Measurements from ENCODE around the gene C4orf50.

- TF ChIP-seq CTCF (IDR thresholded peaks at IDR 0.05; ENCODE audit: insufficient read depth, low read length, poor library complexity, severe bottlenecking) = no peak
- TF ChIP-seq EZH2phosphoT487 (conservative IDR thresholded peaks at IDR 0.05; ENCODE audit: low read length) = no peak
These were observed 2.4 kb upstream of the C4orf50 start for GRCh38 chr4:6020613-6021012.

All from SU-DHL-6 (cell line).